ENCODE results near the gene FBXO42.

GRCh38 chr1:16394977-16395376 is 42.7 kb upstream of the FBXO42 start:
- TF ChIP-seq POLR2A (IDR thresholded peaks at IDR 0.05) (no peak), CTCF (IDR thresholded peaks at IDR 0.05) (no peak)
